PFSK-1 (cell line): ENCODE measurements around the gene RAD9A.

ENCODE experiments used
- FOXP2 ChIP-seq: optimal IDR thresholded peaks from 2 replicates; pipeline ENCODE3; 2011; ENCODE audit warnings: borderline replicate concordance, control low read depth, inconsistent platforms; ENCODE audit not compliant: insufficient read depth; ENCODE audit errors: extremely low read length, extremely low read depth
- POLR2AphosphoS5 ChIP-seq: IDR thresholded peaks from 2 replicates; pipeline ENCODE4 v1.6.1; 2012; ENCODE audit warnings: low read depth, mild to moderate bottlenecking, control low read depth, low read length, moderate library complexity
- REST ChIP-seq, 2 experiments: IDR thresholded peaks; 2 replicates each; pipeline versions ENCODE4 v1.6.1 to v1.8.0; 2011 to 2012; ENCODE audit warnings: low read depth in 2 of 2, low read length in 2 of 2, control low read depth in 1 of 2, inconsistent platforms in 1 of 2, mild to moderate bottlenecking in 1 of 2, moderate library complexity in 1 of 2; ENCODE audit not compliant: insufficient read depth in 1 of 2
- SIN3A ChIP-seq: IDR thresholded peaks from 2 replicates; pipeline ENCODE4 v1.6.1; 2012; ENCODE audit warnings: mild to moderate bottlenecking, low read length, moderate library complexity, borderline replicate concordance; ENCODE audit not compliant: insufficient read depth
- TAF1 ChIP-seq: IDR thresholded peaks from 2 replicates; pipeline ENCODE4 v1.6.1; 2012; ENCODE audit warnings: low read length, control low read depth, borderline replicate concordance; ENCODE audit not compliant: insufficient read depth

Gene RAD9A

GRCh38 chr11:67357831-67358670 lies 33.7 kb upstream of the RAD9A start:
- TF ChIP-seq FOXP2 = no peak
- TF ChIP-seq SIN3A = no peak
- TF ChIP-seq REST (IDR thresholded peaks at IDR 0.05; ENCODE audit: insufficient read depth in 1 of 2, low read depth in 2 of 2, low read length in 2 of 2) = no peak
- TF ChIP-seq POLR2AphosphoS5 = no peak
- no peak for TF ChIP-seq TAF1

DNA sequence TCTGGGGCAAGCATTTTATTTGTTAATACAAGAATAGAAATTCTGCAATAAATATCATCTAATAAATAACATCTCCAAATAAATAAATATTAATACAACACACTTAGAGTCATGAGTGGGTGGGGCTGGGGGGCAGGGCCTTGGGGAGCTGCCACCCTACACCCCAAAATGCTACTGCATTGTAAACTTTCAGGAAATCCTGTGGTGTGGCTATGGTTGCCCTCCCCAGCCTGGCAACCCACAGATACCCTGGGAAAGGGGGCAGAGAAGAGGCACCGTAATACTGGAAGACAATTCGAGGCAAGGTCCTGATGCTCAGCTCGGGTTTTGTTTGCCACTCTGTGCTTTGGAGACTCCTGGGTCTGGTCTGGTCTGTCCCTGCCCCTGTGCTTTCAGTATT lies 27.6 kb upstream of the RAD9A start:
- TF ChIP-seq REST (IDR thresholded peaks at IDR 0.05; ENCODE audit: insufficient read depth in 1 of 2, low read depth in 2 of 2, low read length in 2 of 2) (no peak), TAF1 (no peak), SIN3A (no peak), POLR2AphosphoS5 (no peak), FOXP2 (no peak)

GRCh38 chr11:67364783-67365722 lies 26.7 kb upstream of the RAD9A start:
- TF ChIP-seq TAF1 = no peak
- TF ChIP-seq FOXP2 = no peak
- TF ChIP-seq REST (IDR thresholded peaks at IDR 0.05; ENCODE audit: insufficient read depth in 1 of 2, low read depth in 2 of 2, low read length in 2 of 2) = no peak
- TF ChIP-seq SIN3A = no peak
- no peak for TF ChIP-seq POLR2AphosphoS5

DNA sequence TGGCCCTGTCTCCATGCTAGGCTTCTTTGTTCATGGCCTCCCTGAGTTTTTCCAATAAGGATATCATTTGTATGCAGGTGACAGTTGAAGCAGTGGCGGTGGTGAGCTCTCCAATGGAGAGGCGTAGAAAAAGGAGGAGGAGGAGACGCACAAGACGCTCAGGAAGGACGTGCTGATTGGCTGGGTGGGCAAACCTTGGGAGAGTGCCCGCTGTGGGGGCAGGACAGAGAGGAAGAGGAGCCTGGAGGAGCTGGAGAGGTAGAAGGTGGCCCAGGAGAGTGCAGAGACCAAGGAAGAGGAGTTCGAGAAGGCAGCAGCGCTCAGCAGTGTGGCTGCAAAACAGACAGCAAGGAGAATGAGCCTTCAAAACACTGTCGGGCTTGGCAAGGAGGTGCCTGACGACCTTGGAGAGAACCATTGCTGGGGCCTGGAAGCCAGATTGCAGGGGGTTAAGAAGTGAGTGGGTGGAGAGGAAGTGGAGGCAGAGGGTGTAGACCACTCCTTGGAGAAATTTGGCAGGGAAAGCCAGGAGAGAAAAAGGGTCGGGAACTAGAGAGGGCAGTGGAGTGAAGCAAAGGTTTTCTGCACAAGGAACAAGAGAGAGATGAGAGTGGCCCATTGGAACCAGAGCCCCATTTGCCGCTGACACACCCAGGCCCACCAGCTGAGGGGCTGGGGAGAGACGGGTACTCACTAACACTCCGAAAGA lies 25.9 kb upstream of the RAD9A start:
- TF ChIP-seq POLR2AphosphoS5 (no peak), REST (IDR thresholded peaks at IDR 0.05; ENCODE audit: insufficient read depth in 1 of 2, low read depth in 2 of 2, low read length in 2 of 2) (no peak), SIN3A (no peak), TAF1 (no peak), FOXP2 (no peak)
